HepG2 (cell line): ENCODE measurements around the gene IL27RA. TPM values are rescaled to one million over a fixed set of nuclear protein-coding genes. Genes with fewer than 3 reads are reported as not detected.
A peak's percentile ranks its signal among the peaks of the same experiment; 100 is the strongest.

Experiments
- KLF11 ChIP-seq: IDR thresholded peaks from 2 replicates; pipeline ENCODE4 v1.6.1; 2016; ENCODE audit warnings: missing compliant biosample characterization
- NFIB ChIP-seq: sonication (generic); formaldehyde crosslinking; IDR thresholded peaks from 2 replicates; pipeline ENCODE4 v1.9.0; 2021; ENCODE audit warnings: missing genetic modification reagents, mild to moderate bottlenecking, borderline replicate concordance
- PBX2 ChIP-seq: IDR thresholded peaks from 2 replicates; pipeline ENCODE4 v1.6.1; 2016; ENCODE audit warnings: control low read depth
- SALL1 ChIP-seq: sonication (generic); formaldehyde crosslinking; IDR thresholded peaks from 2 replicates; pipeline ENCODE4 v1.8.0; 2022; ENCODE audit warnings: mild to moderate bottlenecking, missing genetic modification reagents
- SOX5 ChIP-seq: IDR thresholded peaks from 2 replicates; pipeline ENCODE4 v1.6.1; 2016; ENCODE audit warnings: borderline replicate concordance
- SOX6 ChIP-seq, 2 experiments: fragments of 450-650 bp in 1 of 2; sonication (generic) in 1 of 2; formaldehyde crosslinking in 1 of 2; IDR thresholded peaks; 2 replicates each; pipeline versions ENCODE4 v1.4.0 to v1.6.1; 2017 to 2020; ENCODE audit warnings: antibody characterized with exemption in 1 of 2, mild to moderate bottlenecking in 1 of 2, missing genetic modification reagents in 1 of 2
- STAT6 ChIP-seq: sonication (generic); formaldehyde crosslinking; IDR thresholded peaks from 2 replicates; pipeline ENCODE4 v1.4.0; 2020; ENCODE audit warnings: missing genetic modification reagents, mild to moderate bottlenecking, borderline replicate concordance
- TEF ChIP-seq: sonication (generic); formaldehyde crosslinking; IDR thresholded peaks from 2 replicates; pipeline ENCODE4 v1.5.0; 2020; ENCODE audit warnings: missing genetic modification reagents
- ZBTB2 ChIP-seq: sonication (generic); formaldehyde crosslinking; IDR thresholded peaks from 2 replicates; pipeline ENCODE4 v1.8.0; 2022; ENCODE audit warnings: low read depth, missing genetic modification reagents
- ZMAT3 ChIP-seq: sonication (generic); formaldehyde crosslinking; conservative IDR thresholded peaks from 2 replicates; pipeline ENCODE4 v1.7.0; 2021; ENCODE audit warnings: missing genetic modification reagents
- ZNF574 ChIP-seq: sonication (generic); formaldehyde crosslinking; IDR thresholded peaks from 2 replicates; pipeline ENCODE4 v1.4.0; 2020; ENCODE audit warnings: missing genetic modification reagents
- ZNF687 ChIP-seq: sonication (generic); formaldehyde crosslinking; IDR thresholded peaks from 2 replicates; pipeline ENCODE4 v1.5.1; 2020; ENCODE audit warnings: mild to moderate bottlenecking, missing genetic modification reagents, moderate library complexity
- ZNF710 ChIP-seq: sonication (generic); formaldehyde crosslinking; IDR thresholded peaks from 2 replicates; pipeline ENCODE4 v1.5.0; 2020; ENCODE audit warnings: mild to moderate bottlenecking, missing genetic modification reagents, borderline replicate concordance
- polyA plus RNA-seq, 8 experiments: library from polyadenylated mRNA; depleted of rRNA in 3 of 8; stranded (reverse) in 7 of 8; unstranded in 1 of 8; fragments of >200 nt; fragmentation: Illumina TruSeq in 4 of 8; extraction: Trizol in 4 of 8; gene quantifications; 2 replicates each; pipeline versions ENCODE4 v1.2.1 to v1.2.3, GENCODE V29; 2011 to 2016; ENCODE audit warnings: low read depth in 4 of 8, missing spikeins in 1 of 8, mixed read lengths in 1 of 8; ENCODE audit not compliant: insufficient read depth in 1 of 8
- total RNA-seq, 5 experiments: library from RNA; depleted of rRNA; stranded (reverse); fragments of >200 nt; fragmentation: Illumina TruSeq; extraction: Trizol; gene quantifications; 2 replicates each; pipeline ENCODE4 v1.2.3, GENCODE V29; 2016; ENCODE audit warnings: low read depth in 1 of 5

Gene IL27RA
- total and polyA plus RNA-seq, 2 of the 13 experiments (the other 11 are each of a cell fraction or from before 2014, with no cell fraction given), result 3.5 to 8.1 TPM

- TF ChIP-seq ZNF574 (peak; percentile 51), NFIB (no peak), TEF (no peak), SALL1 (CRISPR knock-in tag) (peak; percentile 78), STAT6 (CRISPR knock-in tag) (no peak), KLF11 (CRISPR knock-in tag) (no peak), PBX2 (CRISPR knock-in tag) (peak; percentile 30; the same call in 1 of the 2 replicates), SOX5 (CRISPR knock-in tag) (peak; percentile 60), ZBTB2 (no peak), ZNF710 (CRISPR knock-in tag) (peak; percentile 73; the same call in 1 of the 2 replicates), SOX6 (IDR thresholded peaks at IDR 0.05) (no peak), SOX6 (CRISPR knock-in tag; IDR thresholded peaks at IDR 0.05) (peak; percentile 80), ZNF687 (CRISPR knock-in tag) (peak; percentile 44), ZMAT3 (peak; percentile 59; the same call in 1 of the 2 replicates)
Observed at GRCh38 chr19:14059652-14060155, 28.1 kb downstream of the IL27RA start (continued).
